ENCODE results near the gene PICK1. TPM values are rescaled to one million over a fixed set of nuclear protein-coding genes. Genes with fewer than 3 reads are reported as not detected.

Gene PICK1
- total and polyA plus RNA-seq, 9 donors, result 18.0 to 47.7 (median 34.3) TPM

DNA sequence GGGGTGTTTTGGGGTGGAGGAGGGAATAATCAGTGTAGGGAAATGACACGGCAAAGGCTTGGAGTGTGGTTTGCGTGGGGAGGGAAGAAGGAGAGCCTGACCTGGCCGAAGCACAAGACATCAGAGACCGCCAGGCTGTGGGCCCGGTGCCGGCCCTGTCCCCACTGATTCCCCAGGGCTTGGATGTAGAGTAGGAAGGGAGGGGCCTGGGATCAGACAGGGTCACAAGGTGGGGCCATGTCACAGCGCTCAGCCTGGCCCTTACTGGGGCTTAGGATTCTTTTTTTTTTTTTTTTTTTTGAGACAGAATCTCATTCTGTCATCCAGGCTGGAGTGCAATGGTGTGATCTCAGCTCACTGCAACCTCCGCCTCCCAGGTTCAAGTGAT lies 9.8 kb downstream of the PICK1 start:
- Histone ChIP-seq H3K27ac (no peak overlapping the region), H3K9me3 (no peaks in the 10 kb centered on the region), H3K36me3 (peaks cover 2% of the 10 kb centered on the region), H3K27me3 (no peaks in the 10 kb centered on the region), H3K4me3 (no peak overlapping the region), H3K4me1 (ENCODE audit: insufficient read depth) (no peaks in the 10 kb centered on the region)
- TF ChIP-seq, protein P1, sequence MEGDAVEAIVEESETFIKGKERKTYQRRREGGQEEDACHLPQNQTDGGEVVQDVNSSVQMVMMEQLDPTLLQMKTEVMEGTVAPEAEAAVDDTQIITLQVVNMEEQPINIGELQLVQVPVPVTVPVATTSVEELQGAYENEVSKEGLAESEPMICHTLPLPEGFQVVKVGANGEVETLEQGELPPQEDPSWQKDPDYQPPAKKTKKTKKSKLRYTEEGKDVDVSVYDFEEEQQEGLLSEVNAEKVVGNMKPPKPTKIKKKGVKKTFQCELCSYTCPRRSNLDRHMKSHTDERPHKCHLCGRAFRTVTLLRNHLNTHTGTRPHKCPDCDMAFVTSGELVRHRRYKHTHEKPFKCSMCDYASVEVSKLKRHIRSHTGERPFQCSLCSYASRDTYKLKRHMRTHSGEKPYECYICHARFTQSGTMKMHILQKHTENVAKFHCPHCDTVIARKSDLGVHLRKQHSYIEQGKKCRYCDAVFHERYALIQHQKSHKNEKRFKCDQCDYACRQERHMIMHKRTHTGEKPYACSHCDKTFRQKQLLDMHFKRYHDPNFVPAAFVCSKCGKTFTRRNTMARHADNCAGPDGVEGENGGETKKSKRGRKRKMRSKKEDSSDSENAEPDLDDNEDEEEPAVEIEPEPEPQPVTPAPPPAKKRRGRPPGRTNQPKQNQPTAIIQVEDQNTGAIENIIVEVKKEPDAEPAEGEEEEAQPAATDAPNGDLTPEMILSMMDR (IDR thresholded peaks at IDR 0.05), result no peak
- TF ChIP-seq POLR2A (IDR thresholded peaks at IDR 0.05) (no peak), EP300 (IDR thresholded peaks at IDR 0.05) (no peak)
- no peak for DNase-seq
- 65 to 67% (median 66%) methylated on average over 8 of the region's 8 CpGs for WGBS, 3 donors
- intact Hi-C loops (cut with DNase I), result loop anchor here in 1 of 4 donors (10.0 kb wide), 1 partner anchor 278 kb away; no protein-coding TSS in a partner anchor

DNA sequence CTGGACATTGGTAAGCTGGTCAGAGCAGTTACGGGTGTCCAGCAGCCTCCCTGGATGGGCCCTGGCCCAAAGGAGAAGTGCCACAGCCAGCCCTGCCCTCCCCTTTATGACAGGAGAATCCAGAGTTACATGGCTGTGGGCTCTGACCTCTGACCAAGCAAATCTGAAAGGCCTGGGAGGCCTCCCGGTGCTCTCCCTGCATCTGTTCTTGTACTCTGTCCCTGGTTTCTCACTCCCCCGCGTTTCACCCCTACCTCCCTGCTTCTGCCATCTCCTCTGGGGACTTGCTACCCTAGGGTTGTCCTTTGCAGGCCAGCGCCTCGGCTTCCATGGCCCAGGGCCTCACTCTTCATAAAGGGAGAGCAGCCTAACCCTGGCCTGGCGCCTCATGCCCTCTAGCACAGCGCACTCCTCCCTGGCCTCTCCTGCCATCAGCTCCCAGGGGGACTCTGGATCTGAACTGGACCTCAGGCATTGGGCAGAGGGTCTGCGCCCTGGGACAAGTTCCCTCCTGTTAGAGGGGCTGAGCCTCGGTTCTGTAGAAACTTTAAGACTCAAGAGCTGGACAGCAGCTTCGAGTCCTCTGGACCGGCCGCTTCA lies 10.7 kb downstream of the PICK1 start:
- Histone ChIP-seq H3K36me3 (peaks cover 2% of the 10 kb centered on the region), H3K9me3 (no peaks in the 10 kb centered on the region), H3K27ac (no peak overlapping the region), H3K27me3 (no peaks in the 10 kb centered on the region), H3K4me1 (ENCODE audit: insufficient read depth) (no peaks in the 10 kb centered on the region), H3K4me3 (no peak overlapping the region)
- intact Hi-C loops (cut with DNase I), result loop anchor here in 1 of 4 donors (10.0 kb wide), 1 partner anchor 277 kb away; no protein-coding TSS in a partner anchor
- TF ChIP-seq POLR2A (IDR thresholded peaks at IDR 0.05) (no peak), EP300 (IDR thresholded peaks at IDR 0.05) (no peak)
- TF ChIP-seq, protein P1 (IDR thresholded peaks at IDR 0.05), result no peak
- no peak for DNase-seq
- 85 to 86% (median 85%) methylated on average over 13 of the region's 13 CpGs for WGBS, 3 donors

DNA sequence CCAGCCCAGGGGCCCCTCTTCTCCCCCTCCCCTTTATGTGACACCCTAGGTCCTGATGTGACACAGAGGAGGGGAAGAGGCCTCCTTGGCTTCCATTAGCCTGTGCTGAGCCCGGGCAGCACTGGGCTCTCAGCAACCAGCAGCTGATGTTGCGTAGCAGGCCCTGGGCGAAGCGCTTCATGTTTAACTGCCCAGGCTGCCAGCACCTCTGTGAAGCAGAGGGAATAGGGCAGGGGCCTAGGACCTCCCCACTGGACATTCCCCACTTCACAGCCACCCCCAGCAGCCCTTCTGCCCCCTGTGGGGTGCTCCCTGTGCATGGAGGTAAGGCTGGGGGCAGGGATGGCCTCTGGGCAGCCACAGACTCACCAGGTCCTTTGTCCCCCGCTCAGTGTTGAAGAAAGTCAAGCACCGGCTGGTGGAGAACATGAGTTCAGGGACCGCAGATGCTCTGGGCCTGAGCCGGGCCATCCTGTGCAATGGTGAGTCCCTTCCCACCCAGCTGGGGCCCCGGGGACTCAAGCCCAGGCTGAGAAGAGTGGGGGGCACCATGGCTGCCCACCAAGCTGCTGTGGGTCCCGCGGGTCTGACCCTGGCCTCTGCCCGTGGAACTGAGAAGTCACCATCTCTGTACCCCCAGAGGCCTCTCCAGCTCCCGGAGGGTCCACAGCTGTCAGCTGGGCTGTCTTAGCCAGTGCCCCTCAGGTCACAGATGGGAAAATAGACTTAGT lies 11.6 kb downstream of the PICK1 start:
- Histone ChIP-seq H3K36me3 (peaks cover 2% of the 10 kb centered on the region), H3K4me3 (no peak overlapping the region), H3K9me3 (no peaks in the 10 kb centered on the region), H3K27ac (peak overlapping the region; percentile 9 to 69), H3K4me1 (ENCODE audit: insufficient read depth) (no peaks in the 10 kb centered on the region), H3K27me3 (no peaks in the 10 kb centered on the region)
- TF ChIP-seq, protein P1 (IDR thresholded peaks at IDR 0.05), result no peak
- TF ChIP-seq POLR2A (IDR thresholded peaks at IDR 0.05) (no peak), EP300 (IDR thresholded peaks at IDR 0.05) (no peak)
- peak in 1 of 5 donors; percentile 18 for DNase-seq
- intact Hi-C loops (cut with DNase I), result loop anchor here in 1 of 4 donors (10.0 kb wide), 1 partner anchor 276 kb away; no protein-coding TSS in a partner anchor
- 82 to 89% (median 87%) methylated on average over 12 to 13 of the region's 13 CpGs for WGBS, 3 donors

DNA sequence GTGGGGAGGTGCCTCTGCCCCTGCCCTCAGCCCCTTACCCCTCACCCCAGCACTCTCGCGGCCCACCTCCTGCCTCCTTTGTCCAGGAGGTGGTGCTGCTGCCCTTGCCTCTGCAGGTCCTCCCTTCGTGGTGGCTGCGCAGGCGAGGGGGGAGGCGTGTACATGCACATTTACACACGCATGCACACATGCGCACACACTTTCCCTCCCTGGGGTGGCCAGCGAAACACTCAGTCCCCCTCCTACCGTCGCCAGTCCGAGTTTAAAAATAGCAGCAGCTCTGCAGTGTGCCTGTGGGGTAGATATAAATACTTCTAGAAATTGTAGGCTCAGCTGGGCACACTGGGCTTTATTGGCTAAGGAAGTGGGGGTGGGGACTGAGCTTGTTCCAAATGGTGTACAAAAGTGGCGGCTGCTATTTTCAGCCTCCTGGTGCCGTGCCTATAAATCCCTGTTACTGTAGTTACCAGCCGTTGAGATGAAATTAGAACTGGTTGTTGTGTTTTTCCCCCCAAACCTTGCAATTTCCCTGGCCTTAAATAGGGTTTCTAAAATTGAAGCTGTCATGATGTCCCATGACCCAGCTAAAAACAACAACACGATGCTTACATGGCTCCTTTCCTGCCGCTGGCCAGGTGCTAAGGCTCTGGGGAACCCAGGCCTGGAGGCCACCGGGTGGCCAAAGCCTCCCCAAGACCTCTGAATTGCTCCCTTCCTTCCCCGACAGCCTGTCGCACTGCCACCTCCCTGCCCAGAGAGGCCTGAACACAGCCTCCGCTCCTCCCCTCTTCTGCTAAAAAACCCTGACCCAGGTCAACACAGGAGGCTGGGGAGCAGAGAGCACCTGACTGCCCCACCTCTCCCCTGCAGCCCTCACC lies 12.4 kb downstream of the PICK1 start:
- Histone ChIP-seq H3K27me3 (no peaks in the 10 kb centered on the region), H3K9me3 (no peaks in the 10 kb centered on the region), H3K4me3 (no peak overlapping the region), H3K4me1 (ENCODE audit: insufficient read depth) (no peaks in the 10 kb centered on the region), H3K36me3 (peaks cover 2% of the 10 kb centered on the region), H3K27ac (peak overlapping the region in 1 of 2 donors; percentile 50)
- peak in 3 of 5 donors; percentile 48 to 62 (median 52) for DNase-seq
- TF ChIP-seq, protein P1 (IDR thresholded peaks at IDR 0.05), result peak in 1 of 3 donors; percentile 20
- no peak for TF ChIP-seq POLR2A (IDR thresholded peaks at IDR 0.05)
- intact Hi-C loops (cut with DNase I), result loop anchor here in 1 of 4 donors (10.0 kb wide), 2 partner anchors 175 to 275 kb away; no protein-coding TSS in a partner anchor
- 63 to 67% (median 67%) methylated on average over 21 of the region's 21 CpGs for WGBS, 3 donors

Measured in ovary (tissue), 9 donors.